ENCODE results near the gene BDKRB2.

DNA sequence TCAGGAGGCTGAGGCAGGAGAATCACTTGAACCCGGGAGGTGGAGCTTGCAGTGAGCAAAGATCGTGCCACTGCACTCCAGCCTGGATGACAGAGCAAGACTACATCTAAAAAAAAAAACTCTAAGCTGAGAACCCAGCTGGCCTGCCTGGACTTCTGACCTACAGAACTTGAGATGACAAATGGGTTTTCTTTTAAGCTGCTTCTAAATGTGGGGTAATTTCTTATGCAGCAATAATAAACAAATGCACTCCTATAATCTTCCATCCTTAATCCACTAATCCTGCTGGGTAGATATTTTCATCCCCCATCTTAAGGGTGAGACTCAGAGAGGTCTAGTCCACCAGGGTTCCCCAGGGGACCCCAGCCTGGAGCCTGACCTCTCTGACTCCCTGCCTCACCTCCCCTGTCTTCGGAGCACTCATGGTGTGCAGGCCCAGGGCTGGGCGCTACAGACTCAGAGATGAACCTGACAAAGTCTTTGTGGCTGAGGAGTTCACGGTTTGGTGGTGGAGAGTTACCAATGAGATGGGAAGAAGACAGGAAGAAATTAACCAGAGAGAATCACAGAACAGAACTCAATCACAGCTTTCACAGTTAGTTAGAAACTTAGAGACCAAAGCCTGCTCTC lies 39.7 kb upstream of the BDKRB2 start:
- TF ChIP-seq, protein P1, sequence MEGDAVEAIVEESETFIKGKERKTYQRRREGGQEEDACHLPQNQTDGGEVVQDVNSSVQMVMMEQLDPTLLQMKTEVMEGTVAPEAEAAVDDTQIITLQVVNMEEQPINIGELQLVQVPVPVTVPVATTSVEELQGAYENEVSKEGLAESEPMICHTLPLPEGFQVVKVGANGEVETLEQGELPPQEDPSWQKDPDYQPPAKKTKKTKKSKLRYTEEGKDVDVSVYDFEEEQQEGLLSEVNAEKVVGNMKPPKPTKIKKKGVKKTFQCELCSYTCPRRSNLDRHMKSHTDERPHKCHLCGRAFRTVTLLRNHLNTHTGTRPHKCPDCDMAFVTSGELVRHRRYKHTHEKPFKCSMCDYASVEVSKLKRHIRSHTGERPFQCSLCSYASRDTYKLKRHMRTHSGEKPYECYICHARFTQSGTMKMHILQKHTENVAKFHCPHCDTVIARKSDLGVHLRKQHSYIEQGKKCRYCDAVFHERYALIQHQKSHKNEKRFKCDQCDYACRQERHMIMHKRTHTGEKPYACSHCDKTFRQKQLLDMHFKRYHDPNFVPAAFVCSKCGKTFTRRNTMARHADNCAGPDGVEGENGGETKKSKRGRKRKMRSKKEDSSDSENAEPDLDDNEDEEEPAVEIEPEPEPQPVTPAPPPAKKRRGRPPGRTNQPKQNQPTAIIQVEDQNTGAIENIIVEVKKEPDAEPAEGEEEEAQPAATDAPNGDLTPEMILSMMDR (conservative IDR thresholded peaks at IDR 0.05): no peak
- no peak for TF ChIP-seq ZFX (IDR thresholded peaks at IDR 0.05)

Measured in C4-2B (cell line).